Upper lobe of left lung (tissue), 4 donors: ENCODE results near the gene SNED1.

Experiments used
- POLR2A ChIP-seq, 4 donors: fragments of 450-650 bp; IDR thresholded peaks; one replicate each; pipeline ENCODE4 v1.5.1; 2016 to 2017; ENCODE audit warnings: antibody characterized with exemption in 4 of 4, mild to moderate bottlenecking in 2 of 4
- TF ChIP-seq, protein P1 (sequence below), 6 experiments: fragments of 450-650 bp in 4 of 6; fragments of 200-600 bp in 2 of 6; sonication (generic) in 2 of 6; IDR thresholded peaks; one replicate each; pipeline ENCODE4 v1.5.1; 2016 to 2019; ENCODE audit warnings: antibody characterized with exemption in 6 of 6

DNA sequence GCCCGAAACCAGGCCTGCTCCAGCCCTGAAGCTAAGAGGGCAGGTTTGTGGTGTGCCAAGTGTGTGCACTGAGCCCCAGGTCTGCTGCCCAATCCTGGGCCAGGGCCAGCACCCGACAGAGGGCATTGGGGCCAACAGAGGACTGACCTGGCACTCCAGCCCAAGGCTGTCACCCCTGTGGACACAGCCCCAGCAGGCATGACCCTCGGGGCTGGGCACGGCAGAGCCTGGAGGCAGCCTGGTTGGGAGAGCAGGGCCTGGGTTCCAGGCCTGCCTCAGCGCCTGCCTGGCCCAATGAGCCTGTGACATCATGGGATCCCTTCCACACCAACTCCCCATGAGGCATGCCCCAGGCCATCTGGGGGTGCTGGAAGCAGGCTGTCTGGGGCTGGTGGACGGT is 10.8 kb upstream of the SNED1 start:
- TF ChIP-seq, protein P1, sequence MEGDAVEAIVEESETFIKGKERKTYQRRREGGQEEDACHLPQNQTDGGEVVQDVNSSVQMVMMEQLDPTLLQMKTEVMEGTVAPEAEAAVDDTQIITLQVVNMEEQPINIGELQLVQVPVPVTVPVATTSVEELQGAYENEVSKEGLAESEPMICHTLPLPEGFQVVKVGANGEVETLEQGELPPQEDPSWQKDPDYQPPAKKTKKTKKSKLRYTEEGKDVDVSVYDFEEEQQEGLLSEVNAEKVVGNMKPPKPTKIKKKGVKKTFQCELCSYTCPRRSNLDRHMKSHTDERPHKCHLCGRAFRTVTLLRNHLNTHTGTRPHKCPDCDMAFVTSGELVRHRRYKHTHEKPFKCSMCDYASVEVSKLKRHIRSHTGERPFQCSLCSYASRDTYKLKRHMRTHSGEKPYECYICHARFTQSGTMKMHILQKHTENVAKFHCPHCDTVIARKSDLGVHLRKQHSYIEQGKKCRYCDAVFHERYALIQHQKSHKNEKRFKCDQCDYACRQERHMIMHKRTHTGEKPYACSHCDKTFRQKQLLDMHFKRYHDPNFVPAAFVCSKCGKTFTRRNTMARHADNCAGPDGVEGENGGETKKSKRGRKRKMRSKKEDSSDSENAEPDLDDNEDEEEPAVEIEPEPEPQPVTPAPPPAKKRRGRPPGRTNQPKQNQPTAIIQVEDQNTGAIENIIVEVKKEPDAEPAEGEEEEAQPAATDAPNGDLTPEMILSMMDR (IDR thresholded peaks at IDR 0.05) = no peak
- no peak for TF ChIP-seq POLR2A (IDR thresholded peaks at IDR 0.05)
